Measurements from ENCODE around the gene ABHD8. TPM values are rescaled to one million over a fixed set of nuclear protein-coding genes. Genes with fewer than 3 reads are reported as not detected.

Gene ABHD8
- total and polyA plus RNA-seq, 2 of the 4 experiments (the other 2 are of a cell fraction) = 3.9 to 10.2 TPM

- Histone ChIP-seq H3K18ac (ENCODE audit: low read depth, low read length) (no peak overlapping the region), H2BK20ac (ENCODE audit: low read depth, low read length) (no peak overlapping the region), H3K4me3 (ENCODE audit: insufficient read depth, low read depth, low read length) (no peak overlapping the region), H3K9ac (ENCODE audit: low read depth, low read length) (no peak overlapping the region), H2AFZ (replicated peaks; ENCODE audit: low read length, poor library complexity) (no peak overlapping the region), H2BK15ac (ENCODE audit: low read depth, low read length) (no peak overlapping the region), H3K27me3 (ENCODE audit: control insufficient read depth, insufficient read depth, low read length) (no peaks in the 10 kb centered on the region), H3K9me1 (ENCODE audit: insufficient read depth, low read length) (peaks cover 4% of the 10 kb centered on the region), H3K9me3 (ENCODE audit: control insufficient read depth, insufficient read depth, low read length) (peaks cover 10% of the 10 kb centered on the region), H2BK5ac (ENCODE audit: low read depth, low read length, poor library complexity, severe bottlenecking) (no peak overlapping the region), H4K8ac (ENCODE audit: low read depth in 2 of 2, low read length in 2 of 2) (no peak overlapping the region), H3K4ac (ENCODE audit: low read depth, low read length) (no peak overlapping the region), H2AK9ac (replicated peaks; ENCODE audit: low read depth, low read length, poor library complexity) (no peak overlapping the region), H4K91ac (ENCODE audit: insufficient read depth, low read depth, low read length) (no peak overlapping the region), H3K14ac (replicated peaks; ENCODE audit: low read depth, low read length) (no peak overlapping the region), H3K4me1 (ENCODE audit: control insufficient read depth, insufficient read depth, low read length) (no peaks in the 10 kb centered on the region), H3K56ac (ENCODE audit: extremely low read depth, insufficient read depth, low read length) (no peak overlapping the region), H3K36me3 (ENCODE audit: control insufficient read depth, insufficient read depth, low read length) (no peaks in the 10 kb centered on the region), H2BK120ac (ENCODE audit: low read depth, low read length) (no peak overlapping the region), H3K23ac (ENCODE audit: low read depth, low read length) (no peak overlapping the region), H4K5ac (ENCODE audit: low read depth, low read length) (no peak overlapping the region), H3K4me2 (ENCODE audit: low read depth, low read length) (no peak overlapping the region), H2AK5ac (ENCODE audit: low read depth, low read length) (no peak overlapping the region), H3K27ac (ENCODE audit: insufficient read depth, low read length) (no peak overlapping the region), H4K20me1 (ENCODE audit: insufficient read depth, low read length) (0 out of 2 replicates have a peak, but pooled peaks cover 4% of the 10 kb centered on the region), H3K79me1 (ENCODE audit: low read depth in 1 of 2, low read length in 2 of 2) (no peaks in the 10 kb centered on the region; a peak in 1 of 4 replicates)
- no peak for ATAC-seq (ENCODE audit: low read depth)
- dilution Hi-C loops (cut with HindIII; ENCODE audit: low sequenced_read_pairs, unreplicated experiment) (no loop called here), in situ Hi-C loops (cut with MboI; ENCODE audit: low sequenced_read_pairs) (no loop called here), intact Hi-C loops (cut with micrococcal nuclease) (no loop called here)
- CTCF ChIA-PET = no interaction called here
- no CpG with 5 or more reads among the region's 1 CpG for WGBS, 2 experiments (ENCODE audit: extremely low coverage in 2 of 2, insufficient read length in 1 of 2)
- TF ChIP-seq ELK1 (IDR thresholded peaks at IDR 0.05; ENCODE audit: borderline replicate concordance, low read depth, low read length) (no peak), MAFK (IDR thresholded peaks at IDR 0.05; ENCODE audit: low read depth, low read length) (no peak), MXI1 (IDR thresholded peaks at IDR 0.05; ENCODE audit: borderline replicate concordance, low read depth, low read length) (no peak), CEBPB (IDR thresholded peaks at IDR 0.05; ENCODE audit: low read depth, low read length) (no peak), RFX5 (IDR thresholded peaks at IDR 0.05; ENCODE audit: low read depth, low read length) (no peak), BHLHE40 (IDR thresholded peaks at IDR 0.05; ENCODE audit: low read depth, low read length) (no peak), FOS (IDR thresholded peaks at IDR 0.05; ENCODE audit: low read depth, low read length) (no peak), MAZ (IDR thresholded peaks at IDR 0.05; ENCODE audit: borderline replicate concordance, low read depth, low read length) (no peak), SMC3 (IDR thresholded peaks at IDR 0.05; ENCODE audit: low read depth, low read length) (no peak), POLR2A (IDR thresholded peaks at IDR 0.05; ENCODE audit: low read depth, low read length) (no peak), USF2 (IDR thresholded peaks at IDR 0.05; ENCODE audit: low read depth, low read length) (no peak), CTCF (conservative IDR thresholded peaks at IDR 0.05; ENCODE audit: low read depth, low read length) (no peak), NFE2L2 (IDR thresholded peaks at IDR 0.05; ENCODE audit: low read depth, low read length) (no peak), RCOR1 (IDR thresholded peaks at IDR 0.05; ENCODE audit: insufficient replicate concordance, low read length) (no peak)
- POLR2A ChIA-PET (ENCODE audit: unreplicated experiment) = no interaction called here
- no TSS peak for BruUV-seq (replicated peaks)
- DNase-seq = no peak
Measured at GRCh38 chr19:17259934-17260333, 43.3 kb downstream of the ABHD8 start.

Measured in IMR-90 (cell line).